ENCODE data around the gene PAQR6. TPM values are rescaled to one million over a fixed set of nuclear protein-coding genes. Genes with fewer than 3 reads are reported as not detected.

The PAQR6 gene
- total and polyA plus RNA-seq, 8 donors = 0.43 to 4.3 (median 2.0) TPM; not detected in 2

GRCh38 chr1:156291226-156292061 lies 43.6 kb upstream of the PAQR6 start:
- H3K27ac ChIP-seq = peak overlapping the region; percentile 69 to 87 (median 75)
- peaks cover 3 to 38% (median 33%) of the 10 kb centered on the region in 4 donors for H3K36me3 ChIP-seq
- intact Hi-C loops (cut with DNase I; ENCODE audit: low total_unique reads) = no loop called here
- WGBS, 5 donors = 9 to 26% (median 13%) methylated on average over 22 to 37 of the region's 37 CpGs
- no peaks in the 10 kb centered on the region for H3K27me3 ChIP-seq
- DNase-seq = peak; percentile 92 to 96
- H3K9me3 ChIP-seq = no peaks in the 10 kb centered on the region
- H3K4me3 ChIP-seq = peak overlapping the region; percentile 44 to 54 (median 48)
- TF ChIP-seq POLR2AphosphoS5 (IDR thresholded peaks at IDR 0.05) (peak in 2 of 3 donors; percentile 77 to 81), CTCF (IDR thresholded peaks at IDR 0.05) (no peak), EP300 (IDR thresholded peaks at IDR 0.05) (no peak), POLR2A (IDR thresholded peaks at IDR 0.05) (peak in 1 of 4 donors; percentile 32)
- peaks cover 14 to 57% (median 45%) of the 10 kb centered on the region in 4 donors for H3K4me1 ChIP-seq

- Histone ChIP-seq H3K4me1 (peaks cover 10 to 51% (median 42%) of the 10 kb centered on the region in 4 donors), H3K27me3 (no peaks in the 10 kb centered on the region), H3K9me3 (no peaks in the 10 kb centered on the region), H3K27ac (no peak overlapping the region), H3K4me3 (no peak overlapping the region), H3K36me3 (peaks cover 3 to 48% (median 42%) of the 10 kb centered on the region in 4 donors)
- no peak for TF ChIP-seq POLR2A (IDR thresholded peaks at IDR 0.05)
- no peak for TF ChIP-seq EP300 (IDR thresholded peaks at IDR 0.05)
- TF ChIP-seq CTCF (IDR thresholded peaks at IDR 0.05) = no peak
- intact Hi-C loops (cut with DNase I; ENCODE audit: low total_unique reads) = no loop called here
- DNase-seq = no peak
Measured at GRCh38 chr1:156289857-156290256, 42.0 kb upstream of the PAQR6 start.

- TF ChIP-seq POLR2AphosphoS5 (IDR thresholded peaks at IDR 0.05) (no peak), EP300 (IDR thresholded peaks at IDR 0.05) (no peak), CTCF (IDR thresholded peaks at IDR 0.05) (no peak), POLR2A (IDR thresholded peaks at IDR 0.05) (no peak)
- Histone ChIP-seq H3K27me3 (no peaks in the 10 kb centered on the region), H3K4me1 (peaks cover 21 to 44% (median 43%) of the 10 kb centered on the region in 4 donors), H3K9me3 (no peaks in the 10 kb centered on the region), H3K36me3 (peaks cover 3 to 36% (median 27%) of the 10 kb centered on the region in 4 donors), H3K4me3 (no peak overlapping the region), H3K27ac (no peak overlapping the region)
- 91 to 94% (median 92%) methylated on average over 8 of the region's 8 CpGs for whole genome bisulfite sequencing, 5 donors
- DNase-seq = no peak
- intact Hi-C loops (cut with DNase I; ENCODE audit: low total_unique reads) = no loop called here
Measured at GRCh38 chr1:156286061-156286460, 38.2 kb upstream of the PAQR6 start.

GRCh38 chr1:156285437-156285836 lies 37.6 kb upstream of the PAQR6 start:
- Histone ChIP-seq H3K27ac (no peak overlapping the region), H3K9me3 (no peaks in the 10 kb centered on the region), H3K4me3 (no peak overlapping the region), H3K36me3 (peaks cover 3 to 36% (median 27%) of the 10 kb centered on the region in 4 donors), H3K4me1 (peaks cover 22 to 44% (median 43%) of the 10 kb centered on the region in 4 donors), H3K27me3 (no peaks in the 10 kb centered on the region)
- intact Hi-C loops (cut with DNase I; ENCODE audit: low total_unique reads) = no loop called here
- DNase-seq = no peak
- 91 to 95% (median 93%) methylated on average over 12 to 21 of the region's 21 CpGs for WGBS, 5 donors
- TF ChIP-seq CTCF (IDR thresholded peaks at IDR 0.05) (no peak), POLR2AphosphoS5 (IDR thresholded peaks at IDR 0.05) (no peak), POLR2A (IDR thresholded peaks at IDR 0.05) (no peak), EP300 (IDR thresholded peaks at IDR 0.05) (no peak)

All from stomach (tissue), 9 donors.